GM12891 (cell line): Measurements from ENCODE around the gene ADGRB2.

Experiments
- PAX5 ChIP-seq: IDR thresholded peaks from 2 replicates; pipeline ENCODE4 v1.6.1; 2011; ENCODE audit warnings: low read length, moderate library complexity, mild to moderate bottlenecking; ENCODE audit not compliant: insufficient read depth, severe bottlenecking
- POLR2A ChIP-seq: IDR thresholded peaks from 2 replicates; pipeline ENCODE4 v1.6.1; 2011; ENCODE audit warnings: low read depth, low read length, control low read depth
- POLR2AphosphoS5 ChIP-seq: IDR thresholded peaks from 2 replicates; pipeline ENCODE4 v1.6.1; 2011; ENCODE audit warnings: low read depth, low read length, control low read depth
- POU2F2 ChIP-seq: IDR thresholded peaks from 2 replicates; pipeline ENCODE4 v1.6.1; 2011; ENCODE audit warnings: low read depth, mild to moderate bottlenecking, control low read depth, low read length, moderate library complexity
- SPI1 ChIP-seq: IDR thresholded peaks from 2 replicates; pipeline ENCODE4 v1.6.1; 2011; ENCODE audit warnings: low read depth, low read length, control low read depth
- TAF1 ChIP-seq: IDR thresholded peaks from 2 replicates; pipeline ENCODE4 v1.6.1; 2011; ENCODE audit warnings: low read depth, low read length, control low read depth

GRCh38 chr1:31774495-31774894 is 10.4 kb upstream of the ADGRB2 start:
- no peak for TF ChIP-seq TAF1
- TF ChIP-seq POLR2AphosphoS5, result no peak
- no peak for TF ChIP-seq POLR2A
- TF ChIP-seq POU2F2, result no peak
- no peak for TF ChIP-seq SPI1
- TF ChIP-seq PAX5, result no peak
